Stimulated activated CD4-positive, alpha-beta T cell treated with anti-CD3 and anti-CD28 coated beads, Interleukin-2, amount 100 ng/mL, for 24 hours (primary cell): ENCODE data around the gene RSL24D1.

ENCODE experiments used
- DNase-seq, 2 donors: peaks; one replicate each; pipeline ENCODE4 v3.0.0-alpha.2; 2020

RSL24D1 gene

DNA sequence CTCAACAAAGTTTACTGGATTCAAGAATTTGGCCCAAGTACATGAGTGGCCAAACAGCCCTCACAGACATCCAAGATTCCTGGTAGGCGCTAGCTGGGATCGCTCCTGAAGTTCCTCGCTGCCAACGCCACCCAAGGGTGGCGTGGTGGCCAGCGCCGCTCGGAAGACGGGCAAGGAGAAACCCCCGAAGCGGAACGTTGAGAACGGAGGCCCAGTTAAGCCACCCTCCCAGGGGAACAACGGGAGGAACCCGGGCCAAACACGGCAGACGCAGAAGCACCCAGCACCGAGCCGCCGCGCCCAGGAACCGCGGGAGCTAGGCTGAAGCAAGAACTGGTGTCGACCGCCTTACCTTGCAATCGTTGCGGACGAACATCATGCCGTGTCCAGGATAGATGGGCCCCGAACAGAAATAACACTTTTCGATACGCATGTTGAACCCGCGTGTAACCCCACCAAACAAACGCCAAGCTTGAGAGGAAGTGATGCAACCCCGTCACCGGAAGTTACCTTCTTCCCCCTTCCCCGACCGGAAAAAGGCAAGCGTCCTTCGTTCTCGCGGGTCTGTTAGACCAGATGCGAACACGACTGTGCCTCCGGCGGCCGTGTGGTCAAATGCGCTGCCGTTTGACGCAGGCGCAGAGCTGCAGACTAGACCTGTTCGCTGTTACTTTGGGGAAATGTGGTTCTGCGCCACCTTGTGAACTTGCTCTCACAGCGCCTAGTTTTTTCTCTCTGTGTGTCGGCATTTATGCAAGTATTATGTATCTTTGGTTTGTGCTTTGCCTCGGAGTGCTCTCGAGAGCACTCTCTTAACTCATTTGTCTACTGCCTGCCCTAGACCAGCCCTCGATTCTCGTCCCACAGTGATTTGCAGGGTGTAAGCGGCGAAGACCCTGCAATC lies at the start of gene RSL24D1:
TSS of gene RSL24D1 (minus strand) at position 484 of the 904 bp plus-strand sequence. CDS start at position 433, 51 bp downstream.
- DNase-seq = peak; percentile 93 to 96

GRCh38 chr15:55245059-55245458 lies 48.3 kb upstream of the RSL24D1 start:
- no peak for DNase-seq

GRCh38 chr15:55241891-55242290 lies 45.1 kb upstream of the RSL24D1 start:
- no peak for DNase-seq

GRCh38 chr15:55241186-55241585 lies 44.4 kb upstream of the RSL24D1 start:
- DNase-seq = no peak

- no peak for DNase-seq
Measured at GRCh38 chr15:55240125-55240760, 43.5 kb upstream of the RSL24D1 start.

GRCh38 chr15:55239440-55240124 lies 42.8 kb upstream of the RSL24D1 start:
- no peak for DNase-seq

GRCh38 chr15:55238877-55239276 lies 42.1 kb upstream of the RSL24D1 start:
- no peak for DNase-seq

- no peak for DNase-seq
Measured at GRCh38 chr15:55237219-55238130, 40.7 kb upstream of the RSL24D1 start.

DNA sequence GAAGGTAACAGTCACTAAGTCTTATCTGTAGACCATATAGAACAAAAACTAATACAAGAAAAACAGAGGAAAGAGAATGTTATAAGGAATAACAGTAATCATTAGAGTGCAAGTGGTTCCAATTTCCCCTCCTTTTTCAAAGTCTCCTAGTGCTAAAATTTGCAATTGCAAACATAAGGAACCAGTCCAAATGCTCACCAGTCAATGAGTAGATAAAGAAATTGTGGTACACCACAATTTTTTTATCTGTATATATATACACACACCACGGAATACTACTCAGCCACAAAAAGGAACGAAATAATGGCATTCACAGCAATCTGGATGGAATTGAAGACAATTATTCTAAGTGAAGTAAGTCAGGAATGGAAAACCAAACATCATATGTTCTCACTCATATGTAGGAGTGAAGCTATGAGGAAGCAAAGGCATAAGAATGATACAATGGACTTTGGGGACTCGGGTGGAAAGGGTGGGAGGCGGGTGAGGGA lies 38.9 kb upstream of the RSL24D1 start:
- DNase-seq = no peak

DNA sequence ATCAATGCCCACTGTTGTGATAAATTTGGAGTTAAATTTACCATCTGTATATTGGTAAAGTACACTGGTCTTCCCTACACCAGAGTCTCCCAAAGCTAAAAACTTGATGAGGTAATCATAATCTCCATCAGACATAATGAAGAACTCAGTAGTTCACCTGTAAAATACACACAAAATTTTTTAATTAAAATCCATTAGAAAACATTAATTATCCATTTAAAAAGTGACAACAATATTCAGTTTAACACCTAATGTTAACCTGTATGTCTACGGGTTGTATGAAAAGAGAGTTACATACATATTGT lies 38.0 kb upstream of the RSL24D1 start:
- DNase-seq = no peak

GRCh38 chr15:55234104-55234799 lies 37.5 kb upstream of the RSL24D1 start:
- DNase-seq = no peak

GRCh38 chr15:55231455-55231854 lies 34.7 kb upstream of the RSL24D1 start:
- DNase-seq = no peak

DNA sequence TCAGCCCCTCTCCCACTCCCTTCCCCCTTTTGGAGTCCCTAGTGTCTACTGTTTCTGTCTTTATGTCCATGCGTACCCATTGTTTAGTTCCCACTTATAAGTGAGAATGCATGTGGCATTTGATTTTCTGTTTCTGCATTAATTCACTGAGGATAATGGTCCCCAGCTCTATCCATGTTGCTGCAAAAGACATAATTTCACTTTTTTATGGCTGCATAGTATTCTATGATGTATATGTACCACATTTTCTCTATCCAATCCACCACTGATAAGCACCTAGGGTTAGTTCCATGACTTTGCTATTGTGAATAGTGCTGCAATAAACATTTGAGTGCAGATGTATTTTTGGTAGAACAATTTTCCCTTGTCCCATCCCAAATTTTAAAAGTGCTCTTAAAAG lies 34.2 kb upstream of the RSL24D1 start:
- DNase-seq = no peak

GRCh38 chr15:55230051-55230670 lies 33.4 kb upstream of the RSL24D1 start:
- no peak for DNase-seq

- DNase-seq = no peak
Measured at GRCh38 chr15:55226127-55226526, 29.4 kb upstream of the RSL24D1 start.

DNA sequence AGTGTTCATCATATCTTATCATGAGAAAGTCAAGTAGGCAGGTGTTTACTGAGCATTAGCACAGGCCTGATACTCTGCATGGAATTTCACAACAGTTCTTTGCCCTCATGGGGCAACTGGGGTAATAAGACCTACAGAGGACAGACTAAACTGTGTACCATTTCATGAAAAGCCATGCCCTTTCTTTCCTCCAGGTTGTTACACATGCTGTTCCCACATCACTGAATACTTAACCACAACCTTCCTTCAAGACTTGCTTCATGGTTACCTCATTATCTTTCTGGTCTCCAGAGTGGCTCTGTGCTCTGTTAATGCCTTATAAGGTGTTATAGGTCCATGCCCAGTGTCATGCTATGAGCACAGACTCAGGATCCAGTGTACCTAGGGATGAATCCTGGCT lies 28.2 kb upstream of the RSL24D1 start:
- no peak for DNase-seq

DNA sequence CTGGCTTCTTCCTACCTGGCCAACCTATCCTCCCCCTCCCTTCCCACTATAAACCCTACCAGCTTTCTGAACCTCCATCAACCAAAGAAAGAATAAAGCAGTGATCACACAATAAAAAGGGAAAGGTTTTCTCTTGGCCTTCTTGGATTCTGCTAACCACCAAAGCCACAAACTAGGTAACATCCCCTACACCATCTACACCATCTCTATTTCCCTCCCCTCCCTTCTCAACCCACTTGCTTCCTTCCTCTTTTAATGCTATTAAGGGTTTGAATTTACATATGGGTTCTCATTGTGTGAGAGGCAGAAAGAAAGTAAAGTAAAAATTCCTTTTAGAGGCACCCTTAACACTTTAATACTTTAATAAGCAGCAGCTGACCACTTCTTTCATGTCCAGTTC lies 25.8 kb upstream of the RSL24D1 start:
- DNase-seq = no peak

DNA sequence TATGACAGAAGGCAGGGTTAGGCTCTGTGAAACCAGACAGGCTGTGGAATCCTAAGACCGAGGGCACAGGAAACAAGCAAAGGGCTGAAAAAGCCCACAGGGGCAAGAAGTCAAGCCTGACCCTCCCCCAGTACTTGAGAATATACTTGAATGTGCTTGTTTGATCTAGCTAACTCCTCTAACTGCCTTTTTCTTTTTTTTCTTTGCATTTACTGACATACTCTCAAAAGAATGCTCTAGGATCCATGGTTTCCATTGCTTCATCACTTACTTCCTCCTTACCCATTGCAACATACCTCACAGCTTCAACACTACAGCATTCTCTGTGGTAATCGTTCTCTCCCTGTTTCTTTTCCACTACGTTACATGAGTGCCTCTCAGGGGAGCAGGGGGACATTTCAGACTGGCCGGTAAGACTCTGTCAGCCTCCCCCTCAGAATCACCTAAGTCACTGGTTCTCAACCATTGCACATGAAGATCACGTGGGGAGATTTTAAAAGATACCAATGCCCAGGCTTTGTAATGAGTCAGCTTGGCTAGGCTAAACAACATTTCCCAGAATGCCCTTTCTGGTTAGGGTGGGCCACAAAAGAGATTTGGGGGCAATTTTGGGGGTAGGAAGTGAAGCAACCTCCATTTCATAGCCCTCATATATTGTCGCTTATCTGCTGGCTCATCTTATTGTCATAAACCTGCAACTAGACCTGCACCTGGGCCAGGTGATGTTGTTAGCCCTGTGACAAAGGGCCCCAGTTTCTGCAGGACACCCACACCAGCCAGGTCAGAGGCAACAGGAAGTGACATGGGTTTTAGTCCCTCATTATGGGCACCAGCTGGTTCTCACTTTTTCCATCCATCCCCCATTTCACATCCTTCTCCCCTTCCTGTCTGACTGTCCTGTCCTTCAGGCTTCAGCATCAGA lies 24.6 kb upstream of the RSL24D1 start:
- DNase-seq = peak in 1 of 2 donors; percentile 18

GRCh38 chr15:55220606-55221005 lies 23.9 kb upstream of the RSL24D1 start:
- DNase-seq = no peak

DNA sequence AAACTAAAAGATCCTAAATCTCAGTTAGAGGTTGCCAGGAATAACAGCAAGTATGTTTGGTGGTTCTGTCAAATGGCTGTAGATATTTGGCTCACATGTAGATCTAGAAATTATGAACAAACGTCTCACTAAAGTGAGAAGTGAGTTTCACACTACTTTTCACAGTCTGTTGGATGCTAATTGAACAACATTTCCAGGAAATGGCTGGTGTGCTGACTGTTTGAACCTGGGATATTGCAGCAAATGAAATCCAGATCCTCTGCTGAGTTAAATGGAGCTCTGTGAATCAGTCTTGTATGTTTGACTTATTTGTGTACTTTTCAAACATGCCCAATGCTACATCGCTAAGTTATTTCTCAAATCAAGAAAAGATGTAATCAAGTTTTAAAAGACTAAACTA lies 21.3 kb upstream of the RSL24D1 start:
- no peak for DNase-seq
